Glutamatergic neuron (in vitro differentiated cells): Measurements from ENCODE around the gene ADAMTS17. TPM values are rescaled to one million over a fixed set of nuclear protein-coding genes. Genes with fewer than 3 reads are reported as not detected.

Experiments used
- DNase-seq: peaks from one replicate; pipeline ENCODE4 v3.0.0; 2022
- H3K27ac Mint-ChIP-seq: one replicate; pipeline ENCODE4 v1.8.0; 2020; ENCODE audit warnings: mild to moderate bottlenecking, mixed read lengths, inconsistent platforms; ENCODE audit not compliant: unreplicated experiment
- H3K27me3 Mint-ChIP-seq: one replicate; pipeline ENCODE4 v1.8.0; 2020; ENCODE audit warnings: mild to moderate bottlenecking, moderate library complexity, mixed read lengths, inconsistent platforms; ENCODE audit not compliant: unreplicated experiment
- H3K36me3 Mint-ChIP-seq: one replicate; pipeline ENCODE4 v1.8.0; 2020; ENCODE audit warnings: mild to moderate bottlenecking, mixed read lengths, inconsistent platforms; ENCODE audit not compliant: unreplicated experiment
- H3K4me1 Mint-ChIP-seq: one replicate; pipeline ENCODE4 v1.8.0; 2020; ENCODE audit warnings: mild to moderate bottlenecking, low read depth, mixed read lengths, inconsistent platforms; ENCODE audit not compliant: unreplicated experiment
- H3K4me3 Mint-ChIP-seq: one replicate; pipeline ENCODE4 v1.8.0; 2020; ENCODE audit warnings: mild to moderate bottlenecking, mixed read lengths, inconsistent platforms; ENCODE audit not compliant: unreplicated experiment
- H3K9me3 Mint-ChIP-seq: one replicate; pipeline ENCODE4 v1.8.0; 2020; ENCODE audit warnings: mild to moderate bottlenecking, moderate library complexity, mixed read lengths, inconsistent platforms; ENCODE audit not compliant: unreplicated experiment
- total RNA-seq: library from RNA; stranded (reverse); fragmentation: NEBNext Ultra II Directional; extraction: Animal tissue kit (Norgen Biotek cat#: 25700); gene quantifications from one replicate; pipeline ENCODE4 v1.2.1, GENCODE V29; 2021; ENCODE audit not compliant: unreplicated experiment
- TF ChIP-seq, protein P1 (sequence below): fragments of 200-600 bp; sonication (generic); IDR thresholded peaks from one replicate; pipeline ENCODE4 v1.5.0; 2021; ENCODE audit not compliant: partially characterized antibody, unreplicated experiment

The ADAMTS17 gene
- total RNA-seq, 1 donor from 2014 or later: 6.8 TPM

GRCh38 chr15:99978426-99978825 lies 363.3 kb downstream of the ADAMTS17 start:
- Mint-ChIP-seq H3K36me3 (no peaks in the 10 kb centered on the region), H3K27me3 (peaks cover 5% of the 10 kb centered on the region), H3K4me3 (no peak overlapping the region), H3K9me3 (peaks cover 2% of the 10 kb centered on the region), H3K4me1 (peaks cover 14% of the 10 kb centered on the region), H3K27ac (no peak overlapping the region)
- no peak for DNase-seq
- TF ChIP-seq, protein P1, sequence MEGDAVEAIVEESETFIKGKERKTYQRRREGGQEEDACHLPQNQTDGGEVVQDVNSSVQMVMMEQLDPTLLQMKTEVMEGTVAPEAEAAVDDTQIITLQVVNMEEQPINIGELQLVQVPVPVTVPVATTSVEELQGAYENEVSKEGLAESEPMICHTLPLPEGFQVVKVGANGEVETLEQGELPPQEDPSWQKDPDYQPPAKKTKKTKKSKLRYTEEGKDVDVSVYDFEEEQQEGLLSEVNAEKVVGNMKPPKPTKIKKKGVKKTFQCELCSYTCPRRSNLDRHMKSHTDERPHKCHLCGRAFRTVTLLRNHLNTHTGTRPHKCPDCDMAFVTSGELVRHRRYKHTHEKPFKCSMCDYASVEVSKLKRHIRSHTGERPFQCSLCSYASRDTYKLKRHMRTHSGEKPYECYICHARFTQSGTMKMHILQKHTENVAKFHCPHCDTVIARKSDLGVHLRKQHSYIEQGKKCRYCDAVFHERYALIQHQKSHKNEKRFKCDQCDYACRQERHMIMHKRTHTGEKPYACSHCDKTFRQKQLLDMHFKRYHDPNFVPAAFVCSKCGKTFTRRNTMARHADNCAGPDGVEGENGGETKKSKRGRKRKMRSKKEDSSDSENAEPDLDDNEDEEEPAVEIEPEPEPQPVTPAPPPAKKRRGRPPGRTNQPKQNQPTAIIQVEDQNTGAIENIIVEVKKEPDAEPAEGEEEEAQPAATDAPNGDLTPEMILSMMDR: no peak

GRCh38 chr15:99977929-99978328 lies 363.8 kb downstream of the ADAMTS17 start:
- no peak for DNase-seq
- no peak overlapping the region for H3K27ac Mint-ChIP-seq
- TF ChIP-seq, protein P1: no peak
- peaks cover 5% of the 10 kb centered on the region for H3K27me3 Mint-ChIP-seq
- peaks cover 2% of the 10 kb centered on the region for H3K9me3 Mint-ChIP-seq
- peaks cover 14% of the 10 kb centered on the region for H3K4me1 Mint-ChIP-seq
- no peaks in the 10 kb centered on the region for H3K36me3 Mint-ChIP-seq
- H3K4me3 Mint-ChIP-seq: no peak overlapping the region

DNA sequence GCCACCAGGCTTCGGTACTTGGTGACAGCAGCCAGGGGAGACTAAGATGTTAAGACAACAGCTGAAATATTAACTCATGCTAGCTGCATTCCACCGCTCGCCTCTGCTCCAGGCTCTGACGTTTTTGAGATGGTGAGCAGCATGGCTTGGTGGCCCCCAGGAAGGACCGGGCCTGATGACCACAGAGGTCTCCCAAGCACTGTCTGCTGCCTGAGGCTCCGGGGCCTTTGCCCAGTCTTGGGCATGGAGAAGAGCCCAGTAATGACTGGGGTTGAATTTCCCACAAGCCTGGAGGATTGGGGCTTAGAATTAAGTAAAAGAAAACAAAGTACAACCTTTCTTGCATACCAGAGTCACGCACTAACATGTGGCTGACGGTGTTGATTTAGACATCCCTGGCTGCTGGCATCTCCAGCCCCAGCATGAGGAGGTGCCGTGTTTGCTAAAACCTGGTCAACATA lies 364.9 kb downstream of the ADAMTS17 start:
- Mint-ChIP-seq H3K4me3 (no peak overlapping the region), H3K36me3 (no peaks in the 10 kb centered on the region), H3K27ac (no peak overlapping the region), H3K27me3 (peaks cover 5% of the 10 kb centered on the region), H3K9me3 (peaks cover 2% of the 10 kb centered on the region), H3K4me1 (peaks cover 11% of the 10 kb centered on the region)
- DNase-seq: no peak
- TF ChIP-seq, protein P1: no peak

GRCh38 chr15:99976000-99976399 lies 365.8 kb downstream of the ADAMTS17 start:
- no peak for DNase-seq
- Mint-ChIP-seq H3K27ac (no peak overlapping the region), H3K27me3 (peaks cover 5% of the 10 kb centered on the region), H3K36me3 (no peaks in the 10 kb centered on the region), H3K4me3 (no peak overlapping the region), H3K4me1 (peaks cover 8% of the 10 kb centered on the region), H3K9me3 (peaks cover 2% of the 10 kb centered on the region)
- TF ChIP-seq, protein P1: no peak

- TF ChIP-seq, protein P1: no peak
- H3K4me1 Mint-ChIP-seq: no peaks in the 10 kb centered on the region
- peaks cover 10% of the 10 kb centered on the region for H3K27me3 Mint-ChIP-seq
- DNase-seq: no peak
- no peak overlapping the region for H3K27ac Mint-ChIP-seq
- H3K36me3 Mint-ChIP-seq: no peaks in the 10 kb centered on the region
- peaks cover 4% of the 10 kb centered on the region for H3K9me3 Mint-ChIP-seq
- H3K4me3 Mint-ChIP-seq: no peak overlapping the region
Measured at GRCh38 chr15:99974246-99974645, 367.5 kb downstream of the ADAMTS17 start.
